Left ventricle myocardium superior (tissue), 1 donor: ENCODE data around the gene GRHPR. TPM values are rescaled to one million over a fixed set of nuclear protein-coding genes. Genes with fewer than 3 reads are reported as not detected.
A peak's percentile ranks its signal among the peaks of the same experiment; 100 is the strongest.
"Not testable (repeated sequence)": the region's sequence is repeated elsewhere in the genome, so short reads cannot be mapped to it uniquely, and the experiment has no call there.

Source experiments
- ATAC-seq: fragments of 200-7000 bp; cut with Tn5 transposase; one replicate; pipeline ENCODE4 v1.9.1; 2020; ENCODE audit warnings: mild to moderate bottlenecking, moderate library complexity
- DNase-seq: peaks from one replicate; pipeline ENCODE4 v3.0.0-alpha.2; 2020
- intact Hi-C: fragments of 100-400 bp; cut with micrococcal nuclease; formaldehyde crosslinking; loops from one replicate; pipeline ENCODE4 v1.11.0; 2022
- total RNA-seq: library from RNA; stranded (reverse); fragmentation: NEBNext Ultra II Directional; extraction: Animal tissue kit (Norgen Biotek cat#: 25700); gene quantifications from one replicate; pipeline ENCODE4 v1.2.1, GENCODE V29; 2021
- donor health status: DM: no; HTN: yes; CAD: no; lungs with severe emphysema.

GRHPR gene
- total RNA-seq, 1 donor from 2014 or later: 117 TPM

DNA sequence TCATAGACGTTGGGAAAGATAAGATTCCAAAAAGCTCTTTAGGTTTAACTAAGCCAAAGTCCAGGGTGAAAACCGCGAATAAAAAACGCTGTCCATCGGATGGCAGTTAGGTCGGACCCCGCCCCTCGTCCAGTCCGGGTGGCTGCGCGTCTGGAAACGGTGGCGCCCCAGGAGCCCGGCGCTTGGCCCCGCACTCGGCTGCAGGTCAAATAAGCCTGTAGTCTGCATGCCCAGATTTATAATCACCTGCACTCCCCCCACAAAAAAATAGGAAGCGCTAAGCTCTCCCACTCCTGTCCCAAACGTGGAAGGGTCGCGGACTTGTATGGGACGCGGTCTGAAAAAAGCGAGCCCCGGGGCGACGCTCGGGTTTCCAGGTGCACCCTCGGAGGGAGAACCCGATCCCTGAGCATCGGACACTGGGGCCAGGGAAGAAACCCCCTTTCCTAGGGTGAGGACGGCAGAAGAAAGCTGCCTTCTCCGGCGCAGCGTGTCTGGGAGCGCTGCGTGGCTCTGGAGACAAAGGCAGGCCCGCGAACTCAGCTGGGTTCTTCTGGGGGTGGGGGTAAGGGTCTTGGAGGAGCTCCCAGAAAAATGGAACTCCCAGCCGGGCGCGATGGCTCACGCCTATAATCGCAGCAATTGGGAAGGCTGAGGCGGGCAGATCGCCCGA lies 43.7 kb downstream of the GRHPR start:
- DNase-seq (peak; percentile 79), ATAC-seq (peak; percentile 29)
- intact Hi-C loops: no loop called here

GRCh38 chr9:37467530-37467929 lies 45.0 kb downstream of the GRHPR start:
- DNase-seq, ATAC-seq, intact Hi-C loops: not testable (repeated sequence)

DNA sequence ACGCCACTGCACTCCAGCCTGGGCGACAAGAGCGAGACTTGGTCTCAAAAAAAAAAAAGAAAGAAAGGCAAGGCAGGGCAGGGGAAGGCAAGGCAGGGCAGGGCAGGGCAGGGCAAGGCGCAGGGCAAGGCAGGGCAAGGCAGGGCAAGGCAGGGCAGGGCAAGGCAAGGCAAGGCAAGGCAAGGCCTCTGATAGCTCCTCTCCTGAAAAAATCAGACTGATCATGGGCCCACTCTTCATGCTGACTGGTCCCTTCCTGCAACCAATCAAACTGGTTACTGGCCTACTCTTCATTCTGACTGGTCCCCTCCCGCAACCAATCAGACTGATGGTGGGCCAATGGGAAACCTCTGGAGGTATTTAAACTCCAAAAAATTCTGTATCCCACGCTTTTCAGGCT lies 46.1 kb downstream of the GRHPR start:
- intact Hi-C loops: no loop called here
- DNase-seq (no peak), ATAC-seq (no peak)

DNA sequence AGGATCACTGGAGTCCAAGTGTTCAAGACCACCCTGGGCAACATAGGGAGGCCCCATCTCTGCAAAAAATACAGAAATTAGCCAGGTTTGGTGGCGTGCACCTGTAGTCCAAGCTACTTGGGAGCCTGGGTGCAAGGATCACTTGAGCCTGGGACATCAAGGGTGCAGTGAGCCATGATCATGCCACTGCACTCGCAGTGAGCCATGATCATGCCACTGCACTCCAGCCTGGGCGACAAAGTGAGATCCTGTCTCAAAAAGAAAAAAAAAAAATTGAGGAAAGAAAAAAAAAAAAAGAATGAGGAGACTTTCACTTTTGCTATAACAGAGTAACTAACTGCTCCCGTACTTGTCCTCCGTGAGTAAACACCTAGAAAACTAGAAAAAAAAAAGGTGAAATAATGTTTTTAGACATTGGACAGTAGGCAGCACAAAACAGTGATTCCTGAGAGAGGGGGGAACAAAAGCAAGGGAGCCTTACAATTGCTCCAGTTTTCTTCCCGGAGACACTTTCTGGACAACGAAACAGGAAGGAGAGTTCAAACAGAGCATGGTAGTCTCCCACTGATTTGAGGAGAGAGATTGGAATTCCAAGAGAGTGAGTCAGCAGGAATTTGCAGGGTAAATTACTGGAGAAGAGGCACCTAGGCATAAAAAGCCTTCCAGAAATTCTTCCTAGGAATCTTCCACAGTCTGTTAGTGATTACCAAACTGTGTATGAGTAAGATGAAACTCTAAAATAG lies 49.6 kb downstream of the GRHPR start:
- intact Hi-C loops: no loop called here
- DNase-seq (no peak), ATAC-seq (peak; percentile 56)

DNA sequence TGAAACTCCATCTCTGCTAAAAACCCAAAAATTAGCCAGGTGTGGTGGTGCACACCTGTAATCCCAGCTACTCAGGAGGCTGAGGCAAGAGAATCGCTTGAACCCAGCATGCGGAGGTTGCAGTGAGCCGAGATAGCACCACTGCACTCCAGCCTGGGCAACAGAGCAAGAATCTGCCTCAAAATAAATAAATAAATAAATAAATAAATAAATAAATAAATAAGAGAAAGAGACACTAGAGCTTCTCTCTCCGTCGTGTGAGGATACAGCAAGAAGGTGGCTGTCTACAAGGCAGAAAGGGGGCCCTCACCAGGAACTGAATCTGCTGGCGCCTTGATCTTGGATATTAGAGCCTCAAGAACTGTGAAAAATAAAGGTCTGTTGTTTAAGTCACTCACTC lies 51.5 kb downstream of the GRHPR start:
- ATAC-seq, intact Hi-C loops, DNase-seq: not testable (repeated sequence)

GRCh38 chr9:37474438-37474837 lies 51.9 kb downstream of the GRHPR start:
- no peak for DNase-seq
- intact Hi-C loops: no loop called here
- no peak for ATAC-seq

GRCh38 chr9:37476930-37477329 lies 54.4 kb downstream of the GRHPR start:
- intact Hi-C loops: no loop called here
- DNase-seq (no peak), ATAC-seq (no peak)

- DNase-seq, ATAC-seq, intact Hi-C loops: not testable (repeated sequence)
These were observed 54.9 kb downstream of the GRHPR start for GRCh38 chr9:37477443-37477842.

DNA sequence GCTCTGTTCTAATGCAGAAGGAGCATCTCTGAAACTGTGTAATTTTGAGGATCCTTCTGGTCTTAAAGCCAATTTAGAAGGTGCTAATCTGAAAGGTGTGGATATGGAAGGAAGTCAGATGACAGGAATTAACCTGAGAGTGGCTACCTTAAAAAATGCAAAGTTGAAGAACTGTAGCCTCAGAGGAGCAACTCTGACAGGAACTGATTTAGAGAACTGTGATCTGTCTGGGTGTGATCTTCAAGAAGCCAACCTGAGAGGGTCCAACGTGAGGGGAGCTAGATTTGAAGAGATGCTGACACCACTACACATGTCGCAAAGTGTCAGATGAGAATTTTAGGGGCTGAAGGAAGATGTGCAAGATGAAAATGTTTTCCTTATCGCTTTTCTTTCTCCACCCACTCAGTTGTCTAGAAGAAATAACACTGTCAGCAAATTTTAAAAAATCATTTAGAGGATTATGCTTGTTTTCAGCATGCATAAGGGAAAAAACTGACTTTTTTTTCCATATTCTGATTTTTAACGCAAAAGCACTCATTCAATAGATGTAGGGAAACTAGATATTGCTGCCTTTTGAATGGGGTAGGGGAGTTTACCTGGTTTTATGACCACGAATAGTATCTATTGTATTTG lies 55.6 kb downstream of the GRHPR start:
- ATAC-seq, DNase-seq, intact Hi-C loops: not testable (repeated sequence)

- intact Hi-C loops: no loop called here
- no peak for DNase-seq
- ATAC-seq: no peak
These were observed 58.3 kb downstream of the GRHPR start for GRCh38 chr9:37480759-37481158.

- peak; percentile 98 for ATAC-seq
- peak; percentile 97 for DNase-seq
- intact Hi-C loops: no loop called here
These were observed 63.1 kb downstream of the GRHPR start, which contains the start of gene POLR1E for GRCh38 chr9:37485389-37486255. Gene POLR1E, plus strand, starts transcription at chr9:37485948. Its CDS starts 100 bp downstream, at chr9:37486048.

GRCh38 chr9:37486256-37486615 lies 63.7 kb downstream of the GRHPR start:
- ATAC-seq (no peak), DNase-seq (no peak)
- intact Hi-C loops: no loop called here

Other genes with a start within 250 kb of the GRHPR start
- gene ZBTB5, start 42.8 kb downstream of the GRHPR start, total RNA-seq: 5.2 TPM
- 10.4 TPM for gene POLR1E, start 63.3 kb downstream of the GRHPR start, total RNA-seq
- gene FBXO10, start 153.7 kb downstream of the GRHPR start, total RNA-seq: 8.3 TPM
- 60.7 TPM for gene TOMM5, start 169.9 kb downstream of the GRHPR start, total RNA-seq
- gene FRMPD1, start 228.3 kb downstream of the GRHPR start, total RNA-seq: 1.8 TPM